NCI-H2196 treated with DMSO at 0.1 percent for 48 hours (cell line): ENCODE results near the gene RNF2.
"Not testable (repeated sequence)": the region's sequence is repeated elsewhere in the genome, so short reads cannot be mapped to it uniquely, and the experiment has no call there.

ENCODE experiments used
- DNase-seq: peaks from one replicate; lab custom pipeline; 2025; ENCODE audit not compliant: unreplicated experiment; lab: John Stamatoyannopoulos, UW

RNF2 gene

DNA sequence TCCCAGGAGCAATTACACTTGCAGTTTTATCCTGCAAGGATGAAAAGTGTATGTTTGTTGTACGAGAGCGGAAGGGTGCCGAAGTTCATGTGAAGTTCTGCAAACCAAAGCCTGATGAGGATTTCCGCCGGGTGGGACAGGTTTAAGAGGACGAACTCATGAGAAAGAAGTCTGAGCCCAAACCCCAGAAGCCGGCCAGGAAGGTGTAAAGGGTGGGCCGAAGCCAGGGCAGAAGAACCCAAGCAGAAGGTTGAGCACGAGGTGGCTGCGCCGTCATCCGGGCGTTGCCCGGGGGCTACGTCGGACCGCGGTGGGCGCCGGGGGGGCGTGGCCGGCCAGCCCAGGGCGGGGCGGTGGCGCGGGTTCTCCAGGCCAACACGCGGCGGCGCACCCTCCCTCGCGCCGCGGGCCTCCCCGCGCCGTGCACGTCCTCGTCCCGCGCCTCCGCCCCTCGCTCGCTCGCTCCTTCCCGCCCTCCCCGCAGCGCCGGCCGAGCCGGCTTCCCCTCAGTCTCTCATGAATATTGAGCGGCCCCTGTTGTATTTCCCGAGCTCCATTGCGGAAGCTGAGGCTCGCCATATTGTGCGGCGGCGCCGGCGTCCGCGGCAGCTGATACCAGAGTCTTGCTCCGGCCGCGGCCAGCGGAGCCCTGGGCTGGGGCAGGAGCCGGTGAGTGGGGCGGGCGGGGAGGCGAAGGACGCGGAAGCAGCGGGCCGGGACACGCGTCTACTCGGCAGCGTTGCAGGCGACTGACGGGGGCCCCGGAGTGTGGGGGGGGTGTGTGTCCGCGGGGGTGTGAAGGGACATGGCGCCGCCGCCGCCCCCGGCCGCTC is at the start of gene RNF2:
Gene RNF2 (plus strand): TSS at position 578 of the 833 bp plus-strand sequence. CDS start 41,996 bp downstream, outside the sequence.
- peak; percentile 60 for DNase-seq

- DNase-seq, result not testable (repeated sequence)
These were observed 45.4 kb upstream of the RNF2 start for GRCh38 chr1:184999974-185000373.

DNA sequence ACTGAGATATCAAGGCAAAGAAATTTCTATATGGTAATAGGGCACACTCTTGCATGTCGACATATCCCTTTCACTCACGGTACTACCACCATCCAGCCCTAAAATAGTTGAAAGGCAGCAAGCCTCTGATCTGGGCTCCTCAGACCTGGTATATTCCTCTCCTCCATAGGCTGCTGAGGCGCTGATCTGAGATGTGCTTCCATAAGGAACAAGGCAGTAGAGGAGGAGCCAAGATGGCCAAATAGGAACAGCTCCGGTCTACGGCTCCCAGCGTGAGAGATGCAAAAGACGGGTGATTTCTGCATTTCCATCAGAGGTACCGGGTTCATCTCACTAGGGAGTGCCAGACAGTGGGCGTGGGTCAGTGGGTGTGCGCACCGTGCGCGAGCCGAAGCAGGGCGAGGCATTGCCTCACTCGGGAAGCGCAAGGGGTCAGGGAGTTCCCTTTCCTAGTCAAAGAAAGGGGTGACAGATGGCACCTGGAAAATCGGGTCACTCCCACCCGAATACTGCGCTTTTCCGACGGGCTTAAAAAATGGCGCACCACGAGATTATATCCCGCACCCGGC is 44.0 kb upstream of the RNF2 start:
- DNase-seq, result not testable (repeated sequence)

- no peak for DNase-seq
These were observed 36.5 kb upstream of the RNF2 start for GRCh38 chr1:185008838-185009237.

DNA sequence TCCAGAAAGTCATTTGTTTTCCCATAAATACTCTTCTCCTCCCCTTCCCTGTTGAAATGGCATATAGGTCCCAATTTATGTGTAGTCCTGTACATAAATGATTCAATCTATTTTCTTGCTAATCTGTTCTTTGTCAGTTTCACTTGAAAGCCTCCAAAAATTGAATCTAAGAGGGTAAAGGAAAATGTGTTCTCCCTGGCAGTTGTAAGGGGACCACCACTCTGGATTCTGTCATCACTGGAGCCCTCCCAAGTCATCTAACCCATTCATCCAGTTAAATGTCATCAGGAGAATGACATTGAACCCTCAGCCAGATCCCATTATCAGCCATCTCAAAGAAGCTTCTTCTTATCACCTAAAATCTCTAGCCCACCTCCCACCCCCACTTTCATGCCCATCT is 35.0 kb upstream of the RNF2 start:
- DNase-seq, result no peak

DNA sequence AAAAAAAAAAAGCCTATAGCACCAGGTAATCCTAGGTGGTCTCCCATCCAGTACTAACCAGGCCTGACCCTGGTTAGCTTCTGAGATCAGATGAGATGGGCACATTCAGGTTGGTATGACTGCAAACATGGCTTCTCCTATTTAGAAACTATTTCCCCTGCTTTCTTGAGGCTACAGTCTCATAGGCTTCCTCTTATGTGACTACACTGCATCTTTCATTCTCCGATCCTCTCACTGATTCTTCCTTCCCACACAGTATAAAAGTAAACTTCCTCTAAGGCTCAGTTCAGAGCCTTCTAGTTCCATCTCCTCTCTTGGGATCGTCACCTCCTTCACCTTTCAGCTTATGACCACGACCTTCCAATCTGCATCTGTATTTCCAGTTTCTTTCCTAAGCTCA is 30.4 kb upstream of the RNF2 start:
- no peak for DNase-seq

DNA sequence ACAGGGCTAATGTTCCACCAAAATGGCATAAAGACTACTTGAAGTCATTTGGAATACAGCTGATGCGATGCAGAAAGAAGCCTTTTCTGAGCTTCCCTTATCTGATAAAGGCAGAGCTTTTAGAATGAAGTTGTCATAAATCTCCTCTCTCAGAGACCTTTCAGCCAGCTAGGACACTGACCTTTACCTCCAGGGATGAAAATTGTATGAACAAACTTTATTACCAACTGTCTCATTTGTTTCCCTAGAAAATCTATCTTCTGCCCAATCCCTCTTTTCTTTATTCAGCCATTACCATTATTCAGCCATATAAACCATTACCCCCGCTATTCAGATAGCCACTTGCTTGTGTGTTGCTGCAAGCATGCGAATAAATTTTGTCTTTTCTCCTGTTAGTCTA is 29.7 kb upstream of the RNF2 start:
- no peak for DNase-seq

GRCh38 chr1:185016880-185017279 is 28.5 kb upstream of the RNF2 start:
- DNase-seq, result no peak

DNA sequence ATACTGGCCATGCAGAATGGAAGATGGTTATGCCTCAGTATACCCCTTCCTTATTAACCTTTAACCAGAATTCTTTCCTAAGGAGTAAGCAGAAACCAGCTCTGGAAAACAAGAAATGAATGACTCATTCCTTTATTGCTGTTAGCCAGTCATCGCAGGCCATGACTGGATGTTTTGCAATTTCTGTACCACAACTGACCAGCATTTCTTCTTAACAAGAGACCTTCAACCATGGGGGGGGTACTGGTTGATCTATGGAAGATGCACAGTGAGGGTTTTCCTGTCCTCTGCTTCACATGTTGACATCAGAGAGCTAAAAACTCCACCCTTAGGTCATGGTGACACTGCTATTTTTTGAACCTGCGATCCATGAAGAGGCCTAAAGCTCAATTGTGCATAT is 28.0 kb upstream of the RNF2 start:
- no peak for DNase-seq

- no peak for DNase-seq
These were observed 27.4 kb upstream of the RNF2 start for GRCh38 chr1:185017966-185018365.

GRCh38 chr1:185027252-185027882 is 18.0 kb upstream of the RNF2 start:
- DNase-seq, result no peak

DNA sequence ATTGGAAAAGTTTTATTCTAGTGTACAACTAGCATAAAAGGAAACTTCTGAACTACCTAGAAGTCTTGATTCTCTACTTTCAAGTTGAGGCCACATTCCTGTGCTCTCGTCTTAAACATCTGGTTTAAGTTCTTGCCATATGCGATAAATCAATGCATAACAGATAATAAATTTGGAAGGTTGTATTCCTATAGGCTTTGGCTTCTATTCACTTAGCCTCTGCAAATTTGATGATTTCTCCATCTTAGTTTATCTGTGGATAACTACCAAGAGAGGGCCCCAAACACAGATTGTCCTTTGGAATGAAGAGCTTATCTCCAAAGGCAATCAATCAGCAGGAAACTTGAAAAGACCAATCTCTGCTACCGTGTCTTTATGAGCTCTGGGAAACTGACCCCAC is 11.7 kb upstream of the RNF2 start:
- DNase-seq, result no peak

DNA sequence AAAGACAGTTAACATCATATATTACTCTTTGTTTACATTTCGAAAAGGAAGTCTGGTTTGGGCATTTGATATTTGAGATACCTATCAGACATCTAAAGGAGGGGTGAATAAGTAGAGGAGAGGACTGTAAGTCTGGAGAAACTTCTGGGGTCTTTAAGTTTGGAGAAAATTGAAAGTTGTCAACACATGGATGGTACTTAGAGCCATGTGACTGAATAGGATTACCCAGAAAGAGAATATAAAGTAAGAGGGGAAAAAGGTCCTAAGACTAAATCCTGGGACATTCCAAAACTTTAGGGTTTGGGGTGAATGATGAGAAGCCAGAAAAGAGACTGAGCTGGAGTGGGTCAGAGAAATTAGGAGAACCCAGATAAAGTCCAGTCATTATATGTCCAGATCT is 10.1 kb upstream of the RNF2 start:
- DNase-seq, result no peak

GRCh38 chr1:185038813-185039376 is 6.5 kb upstream of the RNF2 start:
- no peak for DNase-seq

GRCh38 chr1:185039726-185040407 is 5.5 kb upstream of the RNF2 start:
- DNase-seq, result no peak

DNA sequence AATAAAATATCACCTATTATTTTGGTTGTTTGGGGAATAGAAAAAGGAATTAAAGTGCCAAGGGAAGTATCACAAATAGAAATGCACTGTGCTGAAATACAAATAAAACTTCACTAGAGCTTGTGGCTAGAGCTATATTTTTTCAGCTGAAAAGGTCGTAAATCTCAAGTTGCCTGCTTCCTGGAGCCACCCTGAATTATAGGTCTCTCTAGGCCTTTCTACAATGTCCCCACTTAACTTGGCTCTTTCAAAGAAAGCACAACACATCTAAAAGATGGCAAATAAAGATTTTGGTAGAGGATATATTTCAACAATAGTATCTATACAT is 5.0 kb upstream of the RNF2 start:
- no peak for DNase-seq

DNA sequence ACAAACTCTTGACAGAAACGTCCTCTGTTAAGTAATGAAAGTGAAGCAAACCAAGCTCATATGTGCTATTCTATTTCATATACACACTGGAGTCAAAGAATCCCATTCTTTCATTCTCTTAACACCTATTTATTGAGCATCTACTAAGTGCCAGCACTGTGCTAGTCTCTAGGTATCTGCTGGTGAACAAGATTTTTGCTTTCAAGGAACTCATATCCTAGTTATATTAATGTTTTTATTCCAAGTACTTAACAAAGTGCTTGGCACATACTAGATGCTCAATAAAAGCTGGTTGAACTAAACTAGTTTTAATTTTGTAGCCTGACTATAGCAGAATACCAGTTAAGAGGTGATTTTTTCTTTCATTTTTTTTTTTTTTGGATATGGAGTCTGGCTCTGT is 3.6 kb upstream of the RNF2 start:
- no peak for DNase-seq

- DNase-seq, result no peak
These were observed 2.6 kb upstream of the RNF2 start for GRCh38 chr1:185042737-185043136.

DNA sequence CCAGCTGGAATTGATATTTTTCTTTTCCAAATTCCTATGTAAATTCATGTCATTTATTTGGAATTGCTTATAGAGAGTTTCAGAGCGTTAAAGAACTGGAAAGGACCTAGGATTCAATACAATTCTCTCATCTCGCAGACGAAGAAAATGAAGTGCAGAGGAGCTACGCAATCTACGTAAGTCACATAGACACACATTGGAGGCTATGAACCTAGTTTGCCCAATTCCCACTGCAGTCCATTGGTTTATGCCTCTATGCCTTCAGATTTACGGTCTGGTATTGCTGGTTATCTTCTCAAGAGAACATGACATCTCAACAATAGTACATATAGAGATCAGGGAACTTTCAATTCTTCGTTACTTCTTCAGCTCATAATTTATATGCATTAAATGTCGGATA is 971 bp upstream of the RNF2 start:
- no peak for DNase-seq

DNA sequence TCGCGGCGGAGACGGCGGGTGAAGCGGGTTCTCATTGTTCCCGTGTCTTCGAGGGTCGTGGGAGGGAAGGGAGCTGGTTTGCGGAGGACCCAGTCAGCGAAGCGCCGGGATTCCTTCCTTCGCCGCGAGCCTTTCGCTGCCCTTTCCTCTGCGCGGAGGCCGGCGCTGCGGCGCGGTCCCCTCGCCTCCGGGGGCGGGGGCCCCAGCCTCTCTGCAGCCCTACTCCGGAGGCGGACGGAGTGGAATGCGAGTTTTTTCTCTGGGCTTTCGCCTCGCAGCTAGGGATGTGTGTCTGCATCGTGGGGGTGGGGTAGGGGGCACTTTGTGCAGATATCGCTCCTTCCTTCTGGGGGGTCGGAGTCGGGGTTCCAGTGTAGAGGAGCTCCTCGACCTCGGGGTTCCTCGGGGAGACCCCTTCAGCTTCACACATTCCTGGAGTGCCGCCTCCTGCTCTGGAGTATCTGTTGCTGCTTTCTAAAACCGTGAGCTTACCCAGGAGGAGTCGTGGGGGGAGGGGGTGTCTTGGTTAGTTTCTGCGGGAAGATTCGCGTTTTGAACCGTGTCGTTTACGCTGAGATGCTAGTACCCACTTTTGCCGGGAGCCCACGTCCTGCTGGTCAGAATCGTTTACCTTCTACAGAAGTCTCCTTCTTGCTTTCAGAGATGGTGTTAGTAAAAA is 595 bp downstream of the RNF2 start:
- DNase-seq, result no peak

GRCh38 chr1:185046668-185047067 is 1.3 kb downstream of the RNF2 start:
- DNase-seq, result no peak
